HG03460 (cell line): Measurements from ENCODE around the gene ITCH.
"Not testable (repeated sequence)": the region's sequence is repeated elsewhere in the genome, so short reads cannot be mapped to it uniquely, and the experiment has no call there.

Experiments
- ATAC-seq: cut with Tn5 transposase; IDR thresholded peaks from one replicate; pipeline ENCODE4 v1.9.1; 2021; ENCODE audit not compliant: unreplicated experiment

The ITCH gene

GRCh38 chr20:34363062-34363464 is at the start of gene ITCH:
ITCH (plus strand) TSS chr20:34363273; CDS start chr20:34393812, 30,539 bp downstream.
- peak; percentile 94 for ATAC-seq

GRCh38 chr20:34315236-34315635 is 47.8 kb upstream of the ITCH start:
- ATAC-seq, result no peak

GRCh38 chr20:34316196-34316814 is 46.8 kb upstream of the ITCH start:
- no peak for ATAC-seq

GRCh38 chr20:34318609-34319443 is 44.2 kb upstream of the ITCH start:
- no peak for ATAC-seq

- no peak for ATAC-seq
Measured at GRCh38 chr20:34320861-34321260, 42.2 kb upstream of the ITCH start.

GRCh38 chr20:34322267-34323105 is 40.6 kb upstream of the ITCH start:
- ATAC-seq, result no peak

GRCh38 chr20:34324541-34324940 is 38.5 kb upstream of the ITCH start:
- ATAC-seq, result no peak

- ATAC-seq, result not testable (repeated sequence)
Measured at GRCh38 chr20:34328207-34328606, 34.9 kb upstream of the ITCH start.

GRCh38 chr20:34328928-34329677 is 34.0 kb upstream of the ITCH start:
- ATAC-seq, result no peak

- not testable (repeated sequence) for ATAC-seq
Measured at GRCh38 chr20:34330861-34331544, 32.1 kb upstream of the ITCH start.

GRCh38 chr20:34331838-34332237 is 31.2 kb upstream of the ITCH start:
- ATAC-seq, result no peak

GRCh38 chr20:34332262-34332920 is 30.7 kb upstream of the ITCH start:
- ATAC-seq, result no peak

- no peak for ATAC-seq
Measured at GRCh38 chr20:34333786-34334185, 29.3 kb upstream of the ITCH start.

- no peak for ATAC-seq
Measured at GRCh38 chr20:34334654-34335407, 28.2 kb upstream of the ITCH start.

- ATAC-seq, result no peak
Measured at GRCh38 chr20:34337544-34337943, 25.5 kb upstream of the ITCH start.

GRCh38 chr20:34337982-34338726 is 24.9 kb upstream of the ITCH start:
- ATAC-seq, result no peak

GRCh38 chr20:34340726-34341125 is 22.3 kb upstream of the ITCH start:
- not testable (repeated sequence) for ATAC-seq

GRCh38 chr20:34341199-34341598 is 21.9 kb upstream of the ITCH start:
- not testable (repeated sequence) for ATAC-seq
